Gastrocnemius medialis (tissue), 4 donors: ENCODE measurements around the gene STRN. TPM values are rescaled to one million over a fixed set of nuclear protein-coding genes. Genes with fewer than 3 reads are reported as not detected.
"Not testable (repeated sequence)": the region's sequence is repeated elsewhere in the genome, so short reads cannot be mapped to it uniquely, and the experiment has no call there.

Source experiments
- ATAC-seq, 2 donors: fragments of 150-250 bp; one replicate each; pipeline ENCODE4 v1.9.1; 2016
- DNase-seq, 2 donors: peaks; one replicate each; pipeline ENCODE4 v3.0.0-alpha.2; 2019
- H3K27ac ChIP-seq, 4 donors: fragments of 200-600 bp; sonication (generic); 1 replicate in 1 of 4; 2 replicates in 3 of 4; pipeline ENCODE4 v1.5.1; 2016 to 2018; ENCODE audit warnings: mild to moderate bottlenecking in 2 of 4, moderate library complexity in 1 of 4
- H3K27me3 ChIP-seq, 3 donors: fragments of 200-600 bp; sonication (generic) in 2 of 3; 1 replicate in 1 of 3; 2 replicates in 2 of 3; pipeline versions ENCODE4 v1.5.1 to v1.6.0; 2016 to 2019; ENCODE audit warnings: mild to moderate bottlenecking in 1 of 3, moderate library complexity in 1 of 3
- H3K36me3 ChIP-seq, 2 donors: fragments of 200-600 bp; sonication (generic) in 1 of 2; one replicate each; pipeline ENCODE4 v1.5.1; 2017 to 2018
- H3K4me1 ChIP-seq, 2 donors: fragments of 200-600 bp; sonication (generic) in 1 of 2; one replicate each; pipeline ENCODE4 v1.5.1; 2016 to 2017; ENCODE audit warnings: mild to moderate bottlenecking in 2 of 2
- H3K4me3 ChIP-seq, 4 donors: fragments of 200-600 bp; sonication (generic) in 3 of 4; 1 replicate in 1 of 4; 2 replicates in 3 of 4; pipeline ENCODE4 v1.5.1; 2016 to 2019; ENCODE audit warnings: mild to moderate bottlenecking in 2 of 4
- H3K9me3 ChIP-seq, 3 donors: fragments of 200-600 bp; sonication (generic) in 2 of 3; 1 replicate in 1 of 3; 2 replicates in 2 of 3; pipeline ENCODE4 v1.5.1; 2016 to 2019
- POLR2A ChIP-seq, 2 donors: fragments of 450-650 bp; IDR thresholded peaks; one replicate each; pipeline ENCODE4 v1.6.1; 2017; ENCODE audit warnings: antibody characterized with exemption in 2 of 2, mild to moderate bottlenecking in 2 of 2, moderate library complexity in 2 of 2
- in situ Hi-C, 4 donors: fragments of 200-750 bp; cut with MboI; loops; one replicate each; pipeline versions ENCODE4 v1.15.0 to v1.8.0; 2017; ENCODE audit warnings: low sequenced_read_pairs in 4 of 4
- intact Hi-C: fragments of 100-400 bp; cut with DNase I; formaldehyde crosslinking; loops from one replicate; pipeline ENCODE4 v1.15.1; 2023; ENCODE audit warnings: low total_unique reads
- total RNA-seq, 4 donors: library from RNA; depleted of rRNA; stranded (reverse); fragments of >200 nt; gene quantifications; one replicate each; pipeline versions ENCODE4 v1.1.0 to v1.2.3, GENCODE V29; 2016
- TF ChIP-seq, protein P1 (sequence below), 5 experiments: fragments of 450-650 bp in 3 of 5; fragments of 200-600 bp in 2 of 5; sonication (generic) in 2 of 5; IDR thresholded peaks in 4 of 5; conservative IDR thresholded peaks in 1 of 5; 1 replicate in 4 of 5; 2 replicates in 1 of 5; pipeline ENCODE4 v1.5.1; 2016 to 2019; ENCODE audit warnings: antibody characterized with exemption in 5 of 5, mild to moderate bottlenecking in 3 of 5, moderate library complexity in 3 of 5

The STRN gene
- total RNA-seq, 4 donors from 2014 or later = 21.3 to 52.0 (median 38.5) TPM

DNA sequence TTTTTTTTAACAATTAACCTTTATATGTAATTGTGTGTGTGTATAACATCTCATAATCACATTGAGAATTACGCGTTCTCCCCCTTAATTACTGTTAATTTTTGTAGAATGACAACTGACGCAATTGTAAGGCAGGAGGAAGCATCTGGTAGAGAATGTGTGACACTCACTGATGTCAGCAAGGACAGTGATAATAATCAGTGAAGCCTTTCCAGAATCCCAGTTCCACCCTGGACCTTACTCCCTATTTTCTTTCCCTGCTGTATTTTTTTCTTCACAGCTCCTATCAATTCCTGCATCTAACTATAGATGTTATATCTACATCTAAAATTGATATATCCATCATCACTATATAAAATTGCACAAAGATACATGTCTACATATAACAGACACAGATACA lies 16.1 kb upstream of the STRN start:
- H3K4me3 ChIP-seq = no peak overlapping the region
- H3K4me1 ChIP-seq = no peaks in the 10 kb centered on the region
- intact Hi-C loops (no loop called here), in situ Hi-C loops (no loop called here)
- TF ChIP-seq, protein P1, sequence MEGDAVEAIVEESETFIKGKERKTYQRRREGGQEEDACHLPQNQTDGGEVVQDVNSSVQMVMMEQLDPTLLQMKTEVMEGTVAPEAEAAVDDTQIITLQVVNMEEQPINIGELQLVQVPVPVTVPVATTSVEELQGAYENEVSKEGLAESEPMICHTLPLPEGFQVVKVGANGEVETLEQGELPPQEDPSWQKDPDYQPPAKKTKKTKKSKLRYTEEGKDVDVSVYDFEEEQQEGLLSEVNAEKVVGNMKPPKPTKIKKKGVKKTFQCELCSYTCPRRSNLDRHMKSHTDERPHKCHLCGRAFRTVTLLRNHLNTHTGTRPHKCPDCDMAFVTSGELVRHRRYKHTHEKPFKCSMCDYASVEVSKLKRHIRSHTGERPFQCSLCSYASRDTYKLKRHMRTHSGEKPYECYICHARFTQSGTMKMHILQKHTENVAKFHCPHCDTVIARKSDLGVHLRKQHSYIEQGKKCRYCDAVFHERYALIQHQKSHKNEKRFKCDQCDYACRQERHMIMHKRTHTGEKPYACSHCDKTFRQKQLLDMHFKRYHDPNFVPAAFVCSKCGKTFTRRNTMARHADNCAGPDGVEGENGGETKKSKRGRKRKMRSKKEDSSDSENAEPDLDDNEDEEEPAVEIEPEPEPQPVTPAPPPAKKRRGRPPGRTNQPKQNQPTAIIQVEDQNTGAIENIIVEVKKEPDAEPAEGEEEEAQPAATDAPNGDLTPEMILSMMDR (IDR thresholded peaks at IDR 0.05 in 4 of 5, conservative IDR thresholded peaks at IDR 0.05 in 1 of 5) = no peak
- H3K9me3 ChIP-seq = no peaks in the 10 kb centered on the region
- DNase-seq (no peak), ATAC-seq (no peak)
- peaks cover 0 to 21% of the 10 kb centered on the region in 2 donors for H3K36me3 ChIP-seq
- no peak overlapping the region for H3K27ac ChIP-seq
- no peaks in the 10 kb centered on the region for H3K27me3 ChIP-seq

DNA sequence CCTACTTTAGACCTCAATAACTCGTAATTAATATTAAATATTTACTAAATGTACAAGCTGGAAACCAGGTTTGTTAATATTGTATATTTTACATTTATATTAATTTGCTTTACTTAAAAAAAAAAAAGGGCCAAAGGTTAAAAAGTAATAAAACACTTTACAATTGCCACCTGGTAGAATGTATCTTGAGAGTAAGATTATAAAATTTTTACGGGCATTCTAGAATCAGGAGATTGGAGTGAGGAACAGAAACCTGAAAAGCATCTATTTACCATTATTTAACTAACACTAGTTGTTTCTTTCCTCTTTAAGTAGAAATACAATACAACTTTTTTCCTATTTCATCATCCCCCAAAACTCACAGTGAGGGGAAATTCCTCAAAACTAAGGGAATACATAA lies 15.6 kb upstream of the STRN start:
- Histone ChIP-seq H3K27ac (no peak overlapping the region), H3K27me3 (no peaks in the 10 kb centered on the region), H3K9me3 (no peaks in the 10 kb centered on the region), H3K36me3 (peaks cover 0 to 15% of the 10 kb centered on the region in 2 donors), H3K4me3 (no peak overlapping the region), H3K4me1 (no peaks in the 10 kb centered on the region)
- no peak for ATAC-seq
- in situ Hi-C loops = no loop called here
- TF ChIP-seq, protein P1 (IDR thresholded peaks at IDR 0.05 in 4 of 5, conservative IDR thresholded peaks at IDR 0.05 in 1 of 5) = no peak
- no peak for TF ChIP-seq POLR2A (IDR thresholded peaks at IDR 0.05)
- intact Hi-C loops = no loop called here
- no peak for DNase-seq

DNA sequence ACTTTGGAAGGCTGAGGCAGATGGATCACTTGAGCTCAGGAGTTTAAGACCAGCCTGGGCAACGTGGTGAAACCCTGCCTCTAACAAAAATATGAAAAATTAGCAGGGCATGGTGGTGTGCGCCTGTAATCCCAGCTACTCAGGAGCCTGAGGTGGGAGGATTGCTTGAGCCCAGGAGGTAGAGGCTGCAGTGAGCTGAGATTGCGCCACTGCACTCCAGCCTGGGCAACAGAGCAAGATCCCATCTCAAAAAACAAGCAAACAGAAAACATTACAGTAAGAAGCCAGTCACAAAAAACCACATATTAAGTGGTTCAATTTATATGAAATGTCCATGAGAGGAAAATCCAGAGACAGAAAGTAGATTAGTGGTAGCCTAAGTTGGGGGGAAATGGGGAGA lies 12.7 kb upstream of the STRN start:
- intact Hi-C loops, DNase-seq, H3K4me3 ChIP-seq, in situ Hi-C loops, H3K27me3 ChIP-seq, ATAC-seq, H3K9me3 ChIP-seq, H3K27ac ChIP-seq, H3K4me1 ChIP-seq: not testable (repeated sequence)
- H3K36me3 ChIP-seq = peaks cover 0 to 11% of the 10 kb centered on the region in 2 donors

DNA sequence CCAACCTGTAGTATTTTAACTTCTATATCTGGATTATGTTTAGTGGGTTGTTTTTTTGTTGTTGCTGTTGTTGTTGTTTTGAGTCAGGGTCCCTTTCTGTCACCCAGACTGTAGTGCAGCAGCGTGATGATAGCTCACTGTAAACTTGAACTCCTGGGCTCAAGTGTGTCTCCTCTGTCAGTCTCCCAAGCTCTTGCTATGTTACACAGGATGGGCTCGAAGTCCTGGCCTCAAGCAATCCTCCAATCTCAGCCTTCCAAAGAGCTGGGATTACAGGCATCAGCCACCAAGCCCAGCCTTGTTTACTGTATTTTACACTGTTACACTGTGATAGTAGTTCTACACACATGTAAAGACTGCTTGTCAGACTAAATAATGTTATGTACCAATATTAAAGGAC lies 9.7 kb upstream of the STRN start:
- no peak overlapping the region for H3K27ac ChIP-seq
- no peak for ATAC-seq

DNA sequence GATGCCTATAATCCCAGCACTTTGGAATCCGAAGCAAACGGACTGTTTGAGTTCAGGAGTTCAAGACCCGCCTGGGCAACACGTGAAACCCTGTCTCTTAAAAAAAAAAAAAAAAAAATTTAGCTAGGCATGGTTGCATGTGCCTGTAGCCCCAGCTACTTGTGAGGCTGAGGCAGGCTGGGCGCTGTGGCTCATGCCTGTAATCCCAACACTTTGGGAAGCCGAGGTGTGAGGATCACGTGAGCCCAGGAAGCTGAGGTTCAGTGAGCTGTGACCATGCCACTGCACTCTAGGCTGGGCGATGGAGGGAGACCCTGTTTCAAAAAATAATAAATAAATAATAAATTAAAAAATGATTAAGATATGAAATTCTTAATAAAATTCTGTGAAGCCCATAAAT lies 9.0 kb upstream of the STRN start:
- Histone ChIP-seq H3K36me3 (no peaks in the 10 kb centered on the region), H3K4me3 (no peak overlapping the region), H3K9me3 (no peaks in the 10 kb centered on the region), H3K4me1 (no peaks in the 10 kb centered on the region), H3K27ac (no peak overlapping the region), H3K27me3 (no peaks in the 10 kb centered on the region)
- no peak for TF ChIP-seq POLR2A (IDR thresholded peaks at IDR 0.05)
- TF ChIP-seq, protein P1 (IDR thresholded peaks at IDR 0.05 in 4 of 5, conservative IDR thresholded peaks at IDR 0.05 in 1 of 5) = no peak
- in situ Hi-C loops = no loop called here
- no peak for DNase-seq
- ATAC-seq = no peak
- intact Hi-C loops = no loop called here

More for the DNA sequence above, 9.7 kb upstream of the STRN start:
- Histone ChIP-seq H3K4me1 (no peaks in the 10 kb centered on the region), H3K4me3 (no peak overlapping the region), H3K36me3 (peaks cover 0 to 3% of the 10 kb centered on the region in 2 donors), H3K9me3 (no peaks in the 10 kb centered on the region), H3K27me3 (no peaks in the 10 kb centered on the region)
- intact Hi-C loops = no loop called here
- DNase-seq = no peak
- in situ Hi-C loops = no loop called here
- TF ChIP-seq POLR2A (IDR thresholded peaks at IDR 0.05) = no peak

DNA sequence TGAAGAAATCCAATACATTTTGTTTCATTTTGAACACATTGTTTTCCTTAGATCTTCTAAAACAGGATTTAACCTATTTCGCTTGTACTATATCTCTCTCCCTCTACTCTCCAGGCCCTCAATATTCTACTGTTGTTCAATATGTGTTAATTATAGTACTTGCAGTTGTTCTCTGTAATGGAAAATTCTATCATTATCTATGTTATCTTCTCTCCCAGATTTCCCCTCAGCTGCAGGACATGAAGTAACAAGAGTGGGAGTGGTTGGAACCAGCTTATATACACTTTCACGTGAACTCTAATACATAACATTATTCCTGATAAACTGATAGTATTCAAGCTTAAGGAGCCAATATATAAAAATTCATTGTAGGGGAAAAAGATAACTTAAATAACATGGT lies 7.0 kb upstream of the STRN start:
- no peak overlapping the region for H3K4me3 ChIP-seq
- no peaks in the 10 kb centered on the region for H3K36me3 ChIP-seq
- no peak for DNase-seq
- no peaks in the 10 kb centered on the region for H3K9me3 ChIP-seq
- no peak overlapping the region for H3K27ac ChIP-seq
- TF ChIP-seq POLR2A (IDR thresholded peaks at IDR 0.05) = no peak
- TF ChIP-seq, protein P1 (IDR thresholded peaks at IDR 0.05 in 4 of 5, conservative IDR thresholded peaks at IDR 0.05 in 1 of 5) = no peak
- H3K4me1 ChIP-seq = no peaks in the 10 kb centered on the region
- ATAC-seq = no peak
- in situ Hi-C loops (no loop called here), intact Hi-C loops (no loop called here)
- H3K27me3 ChIP-seq = no peaks in the 10 kb centered on the region
